IPS-20b (cell line): Measurements from ENCODE around the gene SYNJ2BP.
A peak's percentile ranks its signal among the peaks of the same experiment; 100 is the strongest.
"Not testable (repeated sequence)": the region's sequence is repeated elsewhere in the genome, so short reads cannot be mapped to it uniquely, and the experiment has no call there.

Experiments used
- H3K27ac ChIP-seq: one replicate; pipeline ENCODE4 v1.5.1; 2013; ENCODE audit warnings: low read length
- H3K27me3 ChIP-seq: 2 replicates; pipeline ENCODE4 v1.6.1; 2013; ENCODE audit warnings: mild to moderate bottlenecking, low read length, inconsistent platforms; ENCODE audit not compliant: insufficient read depth
- H3K36me3 ChIP-seq: 2 replicates; pipeline ENCODE4 v1.6.1; 2013; ENCODE audit warnings: low read depth, mild to moderate bottlenecking, inconsistent platforms, low read length, moderate library complexity; ENCODE audit not compliant: insufficient read depth
- H3K4me1 ChIP-seq: 2 replicates; pipeline ENCODE4 v1.6.1; 2013; ENCODE audit warnings: mild to moderate bottlenecking, control low read depth, inconsistent platforms, low read length, moderate library complexity; ENCODE audit not compliant: insufficient read depth
- H3K4me3 ChIP-seq: 2 replicates; pipeline ENCODE4 v1.5.1; 2013; ENCODE audit warnings: mild to moderate bottlenecking, low read length, inconsistent platforms
- H3K9ac ChIP-seq: 2 replicates; pipeline ENCODE4 v1.6.1; 2013; ENCODE audit warnings: low read depth, mild to moderate bottlenecking, inconsistent platforms, low read length, moderate library complexity
- H3K9me3 ChIP-seq: 2 replicates; pipeline ENCODE4 v1.6.1; 2013; ENCODE audit warnings: mild to moderate bottlenecking, low read depth, low read length, inconsistent platforms; ENCODE audit not compliant: insufficient read depth

SYNJ2BP gene

DNA sequence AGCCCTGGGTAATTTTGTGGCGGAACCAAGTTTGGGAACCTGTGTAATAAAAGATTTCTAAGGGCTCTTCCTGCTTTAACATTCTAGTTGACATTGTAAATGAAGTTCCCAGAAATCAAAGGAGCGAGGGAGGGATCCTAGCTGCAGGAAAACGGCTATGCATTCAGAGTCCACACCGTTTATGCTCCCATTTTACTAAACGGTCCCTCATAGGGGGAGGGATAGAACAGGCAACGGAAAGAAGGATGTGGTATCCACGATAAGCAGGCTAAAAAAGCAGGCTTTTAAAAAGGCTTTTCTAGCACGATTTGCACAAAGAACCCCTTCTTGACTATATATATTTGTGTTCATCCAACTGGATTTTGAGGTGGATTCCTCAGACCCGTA is 559 bp downstream of the SYNJ2BP start:
- Histone ChIP-seq H3K27me3 (no peaks in the 10 kb centered on the region), H3K4me3 (peak overlapping the region; percentile 96), H3K36me3 (peaks cover 5% of the 10 kb centered on the region; the same call in 1 of the 2 replicates), H3K9me3 (no peaks in the 10 kb centered on the region), H3K9ac (peak overlapping the region; percentile 86), H3K4me1 (no peaks in the 10 kb centered on the region; the same call in 1 of the 2 replicates), H3K27ac (no peak overlapping the region)

DNA sequence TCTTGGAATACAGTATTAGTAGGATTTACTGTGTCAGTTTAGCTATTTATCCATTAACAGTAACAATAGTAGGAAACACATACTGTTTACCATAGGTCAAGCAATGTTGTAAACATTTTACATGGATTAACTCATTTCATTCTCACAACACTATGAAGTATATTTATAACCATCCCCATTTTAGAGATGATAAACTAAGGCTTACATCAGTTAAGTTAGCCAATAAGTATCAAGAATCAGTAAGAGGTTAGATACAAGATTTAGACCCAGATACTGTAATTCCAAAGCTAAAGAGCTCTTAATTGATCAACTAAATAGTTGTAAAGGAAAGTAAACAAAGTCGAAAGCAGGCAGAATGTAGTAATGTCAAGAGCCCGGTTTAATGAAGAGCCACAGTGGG is 1.1 kb downstream of the SYNJ2BP start:
- Histone ChIP-seq H3K4me1 (no peaks in the 10 kb centered on the region; the same call in 1 of the 2 replicates), H3K4me3 (peak overlapping the region; percentile 96), H3K27ac (no peak overlapping the region), H3K9ac (no peak overlapping the region), H3K36me3 (peaks cover 5% of the 10 kb centered on the region; the same call in 1 of the 2 replicates), H3K9me3 (no peaks in the 10 kb centered on the region), H3K27me3 (no peaks in the 10 kb centered on the region)

- H3K9me3 ChIP-seq = no peaks in the 10 kb centered on the region
- peaks cover 5% of the 10 kb centered on the region; the same call in 1 of the 2 replicates for H3K4me1 ChIP-seq
- peaks cover 3% of the 10 kb centered on the region; the same call in 1 of the 2 replicates for H3K36me3 ChIP-seq
- no peak overlapping the region for H3K4me3 ChIP-seq
- H3K27ac ChIP-seq = no peak overlapping the region
- no peaks in the 10 kb centered on the region for H3K27me3 ChIP-seq
- no peak overlapping the region for H3K9ac ChIP-seq
Measured at GRCh38 chr14:70407621-70408020, 9.3 kb downstream of the SYNJ2BP start.

GRCh38 chr14:70406216-70406615 is 10.7 kb downstream of the SYNJ2BP start:
- H3K4me1 ChIP-seq = peaks cover 12% of the 10 kb centered on the region; the same call in 1 of the 2 replicates
- not testable (repeated sequence) for H3K27ac ChIP-seq, H3K9me3 ChIP-seq, H3K9ac ChIP-seq, H3K4me3 ChIP-seq, H3K36me3 ChIP-seq, H3K27me3 ChIP-seq

- H3K9ac ChIP-seq = peak overlapping the region; percentile 35; the same call in 1 of the 2 replicates
- not testable (repeated sequence) for H3K4me3 ChIP-seq, H3K27me3 ChIP-seq, H3K36me3 ChIP-seq, H3K9me3 ChIP-seq
- H3K4me1 ChIP-seq = peaks cover 12% of the 10 kb centered on the region; the same call in 1 of the 2 replicates
- H3K27ac ChIP-seq = peak overlapping the region; percentile 74
Measured at GRCh38 chr14:70403335-70403734, 13.6 kb downstream of the SYNJ2BP start.

DNA sequence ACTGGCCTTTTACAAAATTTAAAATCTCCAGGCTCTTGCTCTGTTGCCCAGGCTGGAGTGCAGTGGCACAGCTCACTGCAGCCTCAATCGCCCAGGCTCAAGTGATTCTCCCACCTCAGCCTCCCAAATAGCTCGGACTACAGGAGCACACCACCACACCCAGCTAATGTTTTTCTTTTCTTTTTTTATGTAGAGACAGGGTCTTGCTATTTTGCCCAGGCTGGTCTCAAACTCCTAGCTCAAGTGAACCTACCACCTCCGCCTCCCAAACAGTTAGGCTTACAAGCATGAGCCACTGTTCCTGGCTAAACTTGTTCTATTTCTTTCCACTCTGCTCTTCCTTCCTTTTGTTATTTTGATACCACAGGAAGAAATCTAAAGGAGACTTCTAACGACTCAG is 15.2 kb downstream of the SYNJ2BP start:
- Histone ChIP-seq H3K36me3 (peaks cover 9% of the 10 kb centered on the region), H3K27me3 (no peaks in the 10 kb centered on the region), H3K9me3 (no peaks in the 10 kb centered on the region), H3K27ac (no peak overlapping the region), H3K4me3 (no peak overlapping the region), H3K4me1 (peaks cover 12% of the 10 kb centered on the region; the same call in 1 of the 2 replicates), H3K9ac (peak overlapping the region; percentile 10; the same call in 1 of the 2 replicates)

GRCh38 chr14:70398706-70399431 is 18.0 kb downstream of the SYNJ2BP start:
- peaks cover 9% of the 10 kb centered on the region for H3K36me3 ChIP-seq

DNA sequence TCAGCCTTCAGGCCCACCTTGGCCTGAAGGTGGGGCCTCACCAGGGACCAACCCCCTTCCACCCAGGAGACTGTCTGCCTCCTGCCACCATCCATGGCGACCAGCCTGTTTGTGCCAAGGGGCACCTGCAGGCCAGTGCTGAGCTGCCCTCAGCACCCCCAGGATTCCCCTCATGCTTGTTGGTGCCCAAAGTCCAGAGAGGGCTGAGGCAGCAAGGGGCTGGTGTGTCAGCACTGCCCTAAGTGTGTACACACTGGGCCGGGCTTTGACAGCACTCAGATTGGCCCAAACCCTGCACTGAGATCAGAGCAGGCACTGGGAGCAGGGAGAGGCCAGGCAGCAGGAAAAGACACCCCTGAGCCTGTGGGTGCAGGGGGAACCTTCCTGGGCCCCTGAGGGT is 18.6 kb downstream of the SYNJ2BP start:
- Histone ChIP-seq H3K4me1 (peaks cover 12% of the 10 kb centered on the region; the same call in 1 of the 2 replicates), H3K27ac (no peak overlapping the region), H3K9ac (no peak overlapping the region), H3K27me3 (no peaks in the 10 kb centered on the region), H3K9me3 (no peaks in the 10 kb centered on the region), H3K36me3 (peaks cover 9% of the 10 kb centered on the region), H3K4me3 (no peak overlapping the region)

More at GRCh38 chr14:70398706-70399431, 18.0 kb downstream of the SYNJ2BP start:
- no peak overlapping the region for H3K4me3 ChIP-seq
- H3K27me3 ChIP-seq = no peaks in the 10 kb centered on the region
- peaks cover 12% of the 10 kb centered on the region; the same call in 1 of the 2 replicates for H3K4me1 ChIP-seq
- H3K9ac ChIP-seq = no peak overlapping the region
- H3K9me3 ChIP-seq = no peaks in the 10 kb centered on the region
- no peak overlapping the region for H3K27ac ChIP-seq

- H3K27ac ChIP-seq = no peak overlapping the region
- peaks cover 9% of the 10 kb centered on the region; the same call in 1 of the 2 replicates for H3K4me1 ChIP-seq
- H3K9ac ChIP-seq = no peak overlapping the region
- H3K36me3 ChIP-seq = peaks cover 9% of the 10 kb centered on the region
- H3K27me3 ChIP-seq = no peaks in the 10 kb centered on the region
- H3K4me3 ChIP-seq = no peak overlapping the region
- no peaks in the 10 kb centered on the region for H3K9me3 ChIP-seq
Measured at GRCh38 chr14:70397746-70398145, 19.1 kb downstream of the SYNJ2BP start.

GRCh38 chr14:70394674-70395306 is 22.1 kb downstream of the SYNJ2BP start:
- Histone ChIP-seq H3K27me3 (no peaks in the 10 kb centered on the region), H3K27ac (no peak overlapping the region), H3K4me1 (peaks cover 6% of the 10 kb centered on the region; the same call in 1 of the 2 replicates), H3K4me3 (no peak overlapping the region), H3K9me3 (no peaks in the 10 kb centered on the region), H3K36me3 (peaks cover 9% of the 10 kb centered on the region), H3K9ac (no peak overlapping the region)

- Histone ChIP-seq H3K9ac (no peak overlapping the region), H3K4me1 (peaks cover 6% of the 10 kb centered on the region; the same call in 1 of the 2 replicates), H3K36me3 (peaks cover 10% of the 10 kb centered on the region), H3K27me3 (no peaks in the 10 kb centered on the region), H3K4me3 (no peak overlapping the region), H3K9me3 (no peaks in the 10 kb centered on the region), H3K27ac (no peak overlapping the region)
Measured at GRCh38 chr14:70392676-70393075, 24.2 kb downstream of the SYNJ2BP start.
